GM12801 (cell line): Measurements from ENCODE around the gene SHROOM3.

Source experiments
- TF ChIP-seq, protein P1 (sequence below): IDR thresholded peaks from one replicate; pipeline ENCODE4 v1.5.1; 2011; ENCODE audit warnings: control low read depth; ENCODE audit not compliant: insufficient read length; ENCODE audit errors: extremely low read depth

SHROOM3 gene

DNA sequence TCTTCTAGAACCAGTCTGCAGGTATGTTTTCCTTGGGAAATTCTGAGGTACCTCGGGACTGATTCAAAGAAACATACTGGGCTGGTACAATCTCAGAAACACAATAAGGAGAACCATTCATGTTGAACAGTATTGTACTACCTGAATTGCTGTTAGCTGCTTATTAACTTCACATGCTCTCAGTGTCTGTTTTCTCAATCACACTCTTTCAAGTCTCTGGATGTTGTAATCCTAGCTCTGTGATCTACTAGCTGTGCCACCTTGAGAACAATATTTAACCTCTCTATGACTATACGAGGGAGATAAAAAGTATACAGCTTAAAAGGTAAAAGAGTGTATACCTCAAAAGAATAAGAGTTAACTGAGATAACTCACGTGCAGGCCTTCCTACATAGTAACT, 24.4 kb upstream of the SHROOM3 start:
- TF ChIP-seq, protein P1, sequence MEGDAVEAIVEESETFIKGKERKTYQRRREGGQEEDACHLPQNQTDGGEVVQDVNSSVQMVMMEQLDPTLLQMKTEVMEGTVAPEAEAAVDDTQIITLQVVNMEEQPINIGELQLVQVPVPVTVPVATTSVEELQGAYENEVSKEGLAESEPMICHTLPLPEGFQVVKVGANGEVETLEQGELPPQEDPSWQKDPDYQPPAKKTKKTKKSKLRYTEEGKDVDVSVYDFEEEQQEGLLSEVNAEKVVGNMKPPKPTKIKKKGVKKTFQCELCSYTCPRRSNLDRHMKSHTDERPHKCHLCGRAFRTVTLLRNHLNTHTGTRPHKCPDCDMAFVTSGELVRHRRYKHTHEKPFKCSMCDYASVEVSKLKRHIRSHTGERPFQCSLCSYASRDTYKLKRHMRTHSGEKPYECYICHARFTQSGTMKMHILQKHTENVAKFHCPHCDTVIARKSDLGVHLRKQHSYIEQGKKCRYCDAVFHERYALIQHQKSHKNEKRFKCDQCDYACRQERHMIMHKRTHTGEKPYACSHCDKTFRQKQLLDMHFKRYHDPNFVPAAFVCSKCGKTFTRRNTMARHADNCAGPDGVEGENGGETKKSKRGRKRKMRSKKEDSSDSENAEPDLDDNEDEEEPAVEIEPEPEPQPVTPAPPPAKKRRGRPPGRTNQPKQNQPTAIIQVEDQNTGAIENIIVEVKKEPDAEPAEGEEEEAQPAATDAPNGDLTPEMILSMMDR = no peak

DNA sequence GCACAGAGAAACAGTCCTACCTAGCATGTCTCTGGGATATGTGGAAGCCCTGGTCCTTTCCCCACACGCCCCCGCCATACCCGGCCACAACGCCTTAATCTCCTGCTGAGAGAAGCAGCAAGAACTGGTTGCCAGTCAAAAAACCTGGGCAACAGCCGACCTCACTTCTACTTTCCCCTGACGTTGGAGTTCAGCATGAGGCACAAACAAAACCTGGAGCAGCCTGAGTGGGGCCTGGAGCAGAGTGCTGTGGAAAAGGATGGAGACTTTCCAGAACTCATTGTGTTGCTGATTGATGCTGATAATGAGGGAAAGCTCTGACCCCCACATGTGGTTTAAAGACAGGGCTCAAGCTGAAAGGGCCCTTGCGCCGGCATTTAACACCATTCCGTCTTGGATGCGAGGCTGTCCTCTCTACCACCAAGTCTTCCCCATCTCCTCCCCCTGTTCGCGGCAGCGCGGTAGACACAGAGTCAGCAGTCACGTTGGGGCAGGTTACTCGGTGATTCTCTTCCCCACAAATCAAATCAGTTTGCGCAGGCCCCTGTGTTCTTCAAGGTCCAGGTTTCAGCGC, 14.8 kb upstream of the SHROOM3 start:
- TF ChIP-seq, protein P1 = no peak

DNA sequence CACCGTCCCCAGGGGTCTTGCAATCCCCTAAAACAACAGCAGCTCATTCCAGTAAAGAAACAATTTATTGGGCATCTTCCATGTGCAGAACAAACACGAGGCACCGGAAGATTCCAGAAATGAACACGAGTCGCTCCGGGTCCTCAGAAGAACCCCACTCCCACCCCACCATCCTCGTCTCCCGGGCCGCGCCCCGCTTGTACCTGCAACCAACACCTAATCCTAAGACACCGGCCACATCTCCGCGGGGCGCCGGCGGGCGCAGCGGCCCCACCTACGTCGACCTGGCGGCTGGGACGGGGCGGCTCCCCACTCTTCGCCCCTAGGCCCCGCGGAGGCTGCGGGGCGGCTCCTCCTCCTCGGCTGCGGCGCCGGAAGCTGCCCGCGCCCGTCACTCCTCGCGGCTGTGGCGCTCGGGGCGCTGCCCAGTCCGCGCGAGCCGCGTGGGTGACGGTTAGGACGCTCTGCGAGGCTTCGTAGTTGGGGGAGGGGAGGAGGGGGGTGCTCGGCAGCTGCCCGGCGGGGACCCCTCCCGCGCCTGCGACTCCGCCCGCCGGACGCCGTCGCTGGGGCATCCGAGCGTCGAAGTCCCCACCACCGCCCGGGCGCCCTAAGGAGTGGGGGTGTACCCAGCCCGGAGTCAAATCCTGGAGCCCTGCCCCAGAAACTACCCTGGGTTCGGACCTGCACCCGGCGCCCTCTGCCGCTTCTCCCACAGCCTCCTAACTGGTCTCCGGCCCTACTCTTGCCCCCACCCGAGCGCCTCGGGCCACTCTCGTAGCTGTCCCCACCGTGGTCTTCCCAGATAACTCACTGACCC, 14.1 kb upstream of the SHROOM3 start, which contains the start of gene CCDC158:
Gene CCDC158 (minus strand): TSS at position 380 of the 820 bp plus-strand sequence. CDS start 17,934 bp downstream, outside the sequence.
- TF ChIP-seq, protein P1 = no peak

DNA sequence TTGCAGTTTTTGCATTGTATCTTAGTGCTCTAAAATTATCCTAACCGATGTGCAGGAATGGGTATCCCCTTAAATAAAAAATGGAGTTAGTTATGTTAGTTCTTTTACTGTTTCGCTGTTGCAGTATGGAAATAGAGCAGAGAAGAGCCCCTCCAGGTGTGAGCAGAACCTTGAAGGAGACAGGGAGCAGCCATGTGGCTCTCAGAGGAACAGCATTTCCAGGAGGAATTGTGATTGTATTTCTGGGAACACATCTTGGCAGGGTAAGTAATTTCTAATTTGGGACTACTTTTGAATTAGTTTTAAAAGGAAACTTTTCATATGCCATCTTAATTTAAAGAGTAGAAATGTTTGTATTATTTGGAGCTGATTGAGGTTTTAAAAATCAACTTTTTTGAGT, 8.8 kb upstream of the SHROOM3 start:
- TF ChIP-seq, protein P1 = no peak

DNA sequence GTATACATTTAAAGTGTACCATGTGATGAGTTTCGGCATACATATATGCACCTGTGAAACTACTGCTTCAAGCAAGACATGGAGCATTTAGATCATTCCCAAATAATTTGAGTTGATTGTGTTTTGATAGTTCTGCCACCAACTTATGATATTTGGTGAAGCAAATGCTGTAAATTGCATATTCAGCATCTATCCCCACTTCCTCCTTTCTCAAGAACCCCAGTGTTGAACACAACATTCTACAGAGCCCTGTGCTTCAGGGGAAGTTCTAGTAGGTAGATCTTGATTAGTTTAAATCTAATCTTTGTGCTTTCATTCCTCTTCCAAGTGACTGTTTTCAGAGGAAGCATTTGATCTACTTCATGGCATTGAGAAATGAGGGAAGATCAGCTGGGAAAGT, 5.4 kb upstream of the SHROOM3 start:
- TF ChIP-seq, protein P1 = no peak

DNA sequence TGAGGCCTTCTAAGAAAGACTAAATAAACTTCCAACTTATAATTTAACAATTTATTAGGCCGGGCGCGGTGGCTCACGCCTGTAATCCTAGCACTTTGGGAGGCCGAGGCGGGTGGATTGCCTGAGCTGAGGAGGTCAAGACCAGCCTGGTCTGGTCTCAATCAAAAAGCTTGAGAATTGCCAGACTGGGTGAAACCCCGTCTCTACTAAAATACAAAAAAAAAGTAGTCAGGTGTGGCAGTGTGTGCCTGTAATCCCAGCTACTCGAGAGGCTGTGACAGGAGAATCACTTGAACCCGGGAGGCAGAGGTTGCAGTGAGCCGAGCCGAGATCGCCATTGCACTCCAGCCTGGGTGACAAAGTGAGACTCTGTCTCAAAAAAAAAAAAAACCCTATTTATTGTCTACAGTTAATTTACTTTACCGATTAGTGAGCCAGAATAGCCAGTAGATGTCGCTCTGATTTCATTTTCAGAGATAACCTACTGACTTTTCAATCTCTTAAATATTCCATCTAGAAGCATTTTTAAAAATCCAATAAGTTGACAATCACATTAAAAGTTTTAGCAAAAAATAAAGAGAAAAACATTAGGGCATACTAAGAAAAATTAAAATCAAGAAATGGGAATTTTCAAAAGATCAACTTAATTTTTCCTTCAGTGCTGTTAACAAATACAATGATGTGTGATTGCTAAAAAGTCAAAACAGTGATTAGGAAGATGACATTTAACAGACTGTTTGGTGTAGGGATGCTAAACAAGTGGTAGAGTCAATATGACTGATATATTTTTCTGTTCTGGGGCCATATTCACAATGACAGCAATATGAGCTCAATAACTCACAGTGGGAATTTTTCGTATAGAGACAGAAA, 4.3 kb upstream of the SHROOM3 start:
- TF ChIP-seq, protein P1 = no peak

DNA sequence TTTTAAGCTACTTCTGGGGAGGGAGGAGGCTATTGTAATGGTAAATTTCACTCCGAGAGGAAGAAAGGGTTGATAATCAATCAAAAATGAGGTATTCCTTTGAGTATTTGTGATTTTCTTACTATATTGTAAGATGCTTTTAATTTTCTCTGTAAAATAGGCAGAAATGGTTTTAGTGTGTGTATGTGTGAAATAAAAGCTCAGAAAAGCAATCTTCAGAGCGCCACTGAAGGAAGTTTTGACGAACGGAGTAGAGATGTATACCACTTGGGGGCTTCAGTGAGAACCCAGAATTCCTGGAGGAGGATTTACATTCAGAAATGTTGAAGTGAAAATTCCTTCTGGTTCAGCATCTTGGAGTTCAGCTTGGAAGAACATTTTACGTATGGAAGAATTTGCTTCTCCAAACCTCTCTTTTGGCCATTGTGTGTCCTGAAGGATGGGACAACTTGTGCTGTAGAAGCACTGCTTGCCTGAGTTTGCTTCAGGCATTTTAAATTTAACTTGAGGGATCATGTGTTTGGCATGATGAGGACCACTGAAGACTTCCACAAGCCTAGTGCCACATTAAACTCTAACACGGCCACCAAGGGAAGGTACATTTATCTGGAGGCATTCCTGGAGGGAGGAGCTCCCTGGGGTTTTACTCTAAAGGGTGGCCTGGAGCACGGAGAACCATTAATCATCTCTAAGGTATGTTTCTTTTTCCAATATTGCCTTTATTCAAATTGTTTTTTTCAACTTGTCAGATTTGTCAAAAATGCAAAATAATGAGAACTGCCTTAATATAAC, 695 bp downstream of the SHROOM3 start:
- TF ChIP-seq, protein P1 = no peak
